ENCODE results near the gene CERKL.

- no peak for TF ChIP-seq CTCF (IDR thresholded peaks at IDR 0.05; ENCODE audit: low read length)
- TF ChIP-seq EZH2 (IDR thresholded peaks at IDR 0.05; ENCODE audit: borderline replicate concordance, low read length) = no peak
These were observed 41.8 kb downstream of the CERKL start for GRCh38 chr2:181614874-181615638.

Data from OCI-LY1 (cell line).